GM12892 (cell line): ENCODE measurements around the gene FBXL7.

Experiments used
- POLR2A ChIP-seq: IDR thresholded peaks from 2 replicates; pipeline ENCODE4 v1.6.1; 2011; ENCODE audit warnings: low read depth, low read length, control low read depth
- TAF1 ChIP-seq: IDR thresholded peaks from 2 replicates; pipeline ENCODE4 v1.6.1; 2011; ENCODE audit warnings: low read depth, mild to moderate bottlenecking, control low read depth, low read length, borderline replicate concordance

DNA sequence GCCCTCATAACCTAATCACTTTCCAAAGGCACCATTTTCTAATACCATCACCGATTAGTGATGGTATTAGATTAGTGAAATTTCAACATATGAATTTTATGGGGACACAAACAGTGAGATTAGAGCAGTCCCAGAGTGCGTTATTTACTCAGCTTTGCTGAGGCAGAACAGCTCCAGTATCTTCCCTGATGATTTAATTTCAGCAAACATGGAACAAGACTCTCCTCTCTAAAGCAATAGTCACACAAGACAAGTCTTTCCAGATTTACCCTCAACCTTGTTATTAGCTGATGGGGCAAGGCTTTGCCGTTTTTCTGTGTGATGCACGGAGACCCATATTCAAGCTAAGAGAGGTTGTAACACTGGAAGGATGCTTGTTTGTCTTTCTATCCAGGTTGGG lies 333.4 kb downstream of the FBXL7 start:
- no peak for TF ChIP-seq POLR2A
- no peak for TF ChIP-seq TAF1
